ENCODE results near the gene CDK6. TPM values are rescaled to one million over a fixed set of nuclear protein-coding genes. Genes with fewer than 3 reads are reported as not detected.

CDK6 gene
- total RNA-seq, 2 experiments from 2014 or later, result 84.1 to 95.4 TPM

GRCh38 chr7:92833024-92833765 lies 3.2 kb downstream of the CDK6 start:
- ChIA-PET POLR2A (interaction anchor here (0.5 to 0.7 kb wide), 2 partner anchors 17 to 92 kb away, joined by 3 to 4 read pairs; no protein-coding TSS in a partner anchor), CTCF (interaction anchor here (0.6 to 4.7 kb wide), 49 partner anchors 9 to 286 kb away, joined by 3 to 78 read pairs (median 5); partner anchors contain the start of gene SAMD9)
- H3K27me3 Mint-ChIP-seq, result peaks cover 13% of the 10 kb centered on the region
- peaks cover 47% of the 10 kb centered on the region for H3K36me3 Mint-ChIP-seq (ENCODE audit: low read depth)
- H3K4me1 Mint-ChIP-seq, result peaks cover 45% of the 10 kb centered on the region
- H3K4me3 Mint-ChIP-seq, result peak overlapping the region; percentile 79
- H3K27ac Mint-ChIP-seq, result peak overlapping the region; percentile 92
- no peaks in the 10 kb centered on the region for H3K9me3 Mint-ChIP-seq
- DNase-seq, result peak; percentile 91

- H3K4me3 Mint-ChIP-seq, result peak overlapping the region; percentile 79
- peak overlapping the region; percentile 85 for H3K27ac Mint-ChIP-seq
- CTCF ChIA-PET, result interaction anchor here (0.6 to 4.7 kb wide), 50 partner anchors 9 to 285 kb away, joined by 3 to 78 read pairs (median 5); partner anchors contain the start of gene SAMD9
- POLR2A ChIA-PET, result interaction anchor here (0.5 kb wide), 1 partner anchor 92 kb away, joined by 4 read pairs; no protein-coding TSS in a partner anchor
- peaks cover 47% of the 10 kb centered on the region for H3K4me1 Mint-ChIP-seq
- H3K9me3 Mint-ChIP-seq, result no peaks in the 10 kb centered on the region
- no peak for DNase-seq
- peaks cover 49% of the 10 kb centered on the region for H3K36me3 Mint-ChIP-seq (ENCODE audit: low read depth)
- peaks cover 12% of the 10 kb centered on the region for H3K27me3 Mint-ChIP-seq
Measured at GRCh38 chr7:92832534-92833023, 3.8 kb downstream of the CDK6 start.

DNA sequence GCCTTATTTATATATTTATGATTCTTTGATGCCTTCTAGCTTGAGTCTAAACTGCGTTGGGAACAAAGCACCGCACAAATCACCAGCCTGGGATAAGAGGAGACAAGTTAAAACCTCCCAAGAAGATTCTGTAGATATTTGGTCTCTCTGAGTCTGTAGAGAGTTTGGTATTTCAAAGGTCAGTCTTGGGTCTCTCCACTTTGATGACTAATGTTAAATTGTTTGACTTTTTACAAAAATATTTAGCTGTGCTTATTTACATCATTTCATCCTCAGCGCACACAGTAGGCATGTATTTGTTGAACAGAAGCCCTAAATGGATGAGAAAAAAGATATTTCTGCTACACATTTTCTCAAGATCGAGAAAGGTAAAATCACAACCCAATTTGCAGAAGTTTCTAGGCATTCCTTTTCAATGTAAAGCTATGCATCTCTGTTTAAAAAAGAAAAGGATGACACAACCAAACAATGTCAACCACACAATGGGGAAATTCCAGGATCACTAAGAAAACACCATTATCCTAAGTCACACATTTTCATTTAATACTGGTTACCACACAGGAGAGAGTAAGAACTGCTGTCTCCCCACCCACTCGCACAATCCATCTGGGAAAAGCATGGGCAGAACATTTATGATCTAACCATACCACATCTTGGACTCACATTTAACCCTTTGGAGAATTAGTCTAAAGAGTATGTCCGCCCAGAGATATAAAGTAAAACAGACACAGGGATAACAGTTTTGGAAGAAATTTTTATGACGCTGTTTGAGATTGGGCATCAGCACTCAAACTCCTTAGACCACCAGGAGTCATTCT lies 4.4 kb downstream of the CDK6 start:
- POLR2A ChIA-PET, result no interaction called here
- H3K27me3 Mint-ChIP-seq, result peaks cover 5% of the 10 kb centered on the region
- CTCF ChIA-PET, result interaction anchor here (0.8 to 4.7 kb wide), 24 partner anchors 9 to 285 kb away, joined by 3 to 78 read pairs (median 5); partner anchors contain the start of gene SAMD9
- peak overlapping the region; percentile 85 for H3K27ac Mint-ChIP-seq
- peaks cover 54% of the 10 kb centered on the region for H3K36me3 Mint-ChIP-seq (ENCODE audit: low read depth)
- DNase-seq, result no peak
- no peaks in the 10 kb centered on the region for H3K9me3 Mint-ChIP-seq
- H3K4me3 Mint-ChIP-seq, result peak overlapping the region; percentile 79
- peaks cover 48% of the 10 kb centered on the region for H3K4me1 Mint-ChIP-seq

DNA sequence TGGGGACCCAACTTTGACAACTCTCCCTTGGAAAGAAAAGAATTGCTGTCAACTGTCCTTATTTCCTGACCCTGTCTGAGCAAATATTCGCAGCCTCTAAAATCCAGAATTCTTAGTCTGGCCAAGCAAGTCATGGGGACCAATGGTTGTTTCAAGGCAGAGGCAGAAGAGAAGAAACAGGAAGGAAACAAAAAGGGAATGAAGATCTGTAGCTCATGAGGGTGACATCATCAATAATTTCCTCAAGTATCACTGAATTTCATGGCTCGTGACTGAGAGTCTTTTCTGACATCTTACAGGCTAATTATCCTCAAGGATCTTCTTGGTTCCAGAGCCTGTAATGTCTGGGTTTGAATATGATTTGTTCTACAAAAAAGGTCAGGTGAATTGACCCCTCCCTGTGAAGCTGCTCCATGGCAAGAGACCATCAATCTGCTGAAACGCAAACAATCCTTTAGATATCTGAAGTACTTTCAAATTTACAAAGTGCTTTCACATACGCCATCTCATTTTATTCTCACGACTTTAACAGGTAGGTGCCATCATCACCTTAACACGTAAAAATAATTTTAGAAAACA lies 5.8 kb downstream of the CDK6 start:
- H3K4me1 Mint-ChIP-seq, result peaks cover 60% of the 10 kb centered on the region
- POLR2A ChIA-PET, result no interaction called here
- CTCF ChIA-PET, result interaction anchor here (0.5 to 4.7 kb wide), 5 partner anchors 9 to 102 kb away, joined by 3 to 78 read pairs (median 4); no protein-coding TSS in a partner anchor

DNA sequence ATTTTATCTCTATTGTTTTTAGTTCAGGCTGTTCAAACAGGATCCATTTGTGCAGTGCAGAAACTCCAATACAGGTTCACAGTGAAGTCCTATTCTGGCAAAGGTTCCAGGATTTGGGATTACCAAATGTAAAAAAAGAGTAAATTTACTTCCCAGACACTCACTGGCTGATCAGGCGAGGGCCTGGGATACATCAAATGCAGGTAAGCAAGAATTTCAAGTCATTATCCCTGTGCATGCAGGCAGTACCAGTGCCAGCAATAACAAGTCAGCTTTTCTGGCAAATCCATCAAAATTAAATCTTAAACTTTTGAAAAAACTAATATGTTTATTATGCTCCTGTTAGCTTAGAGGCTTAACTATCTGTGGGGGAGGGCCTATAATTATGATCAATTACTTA lies 6.3 kb downstream of the CDK6 start:
- no peaks in the 10 kb centered on the region for H3K9me3 Mint-ChIP-seq
- H3K4me1 Mint-ChIP-seq, result peaks cover 64% of the 10 kb centered on the region
- POLR2A ChIA-PET, result no interaction called here
- CTCF ChIA-PET, result interaction anchor here (1.0 to 4.7 kb wide), 6 partner anchors 9 to 209 kb away, joined by 3 to 78 read pairs (median 4); no protein-coding TSS in a partner anchor
- peaks cover 63% of the 10 kb centered on the region for H3K36me3 Mint-ChIP-seq (ENCODE audit: low read depth)
- no peaks in the 10 kb centered on the region for H3K27me3 Mint-ChIP-seq
- no peak for DNase-seq
- peak overlapping the region; percentile 79 for H3K4me3 Mint-ChIP-seq
- peak overlapping the region; percentile 85 for H3K27ac Mint-ChIP-seq

More for the DNA sequence above, 5.8 kb downstream of the CDK6 start:
- no peaks in the 10 kb centered on the region for H3K27me3 Mint-ChIP-seq
- DNase-seq, result no peak
- no peaks in the 10 kb centered on the region for H3K9me3 Mint-ChIP-seq
- H3K4me3 Mint-ChIP-seq, result peak overlapping the region; percentile 79
- peak overlapping the region; percentile 85 for H3K27ac Mint-ChIP-seq
- H3K36me3 Mint-ChIP-seq (ENCODE audit: low read depth), result peaks cover 62% of the 10 kb centered on the region

- peaks cover 60% of the 10 kb centered on the region for H3K36me3 Mint-ChIP-seq (ENCODE audit: low read depth)
- ChIA-PET CTCF (interaction anchor here (0.8 to 1.2 kb wide), 4 partner anchors 13 to 237 kb away, joined by 3 to 4 read pairs (median 4); partner anchors contain the start of gene FAM133B), POLR2A (no interaction called here)
- peaks cover 4% of the 10 kb centered on the region for H3K9me3 Mint-ChIP-seq
- no peak for DNase-seq
- no peak overlapping the region for H3K4me3 Mint-ChIP-seq
- no peaks in the 10 kb centered on the region for H3K27me3 Mint-ChIP-seq
- H3K27ac Mint-ChIP-seq, result no peak overlapping the region
- peaks cover 79% of the 10 kb centered on the region for H3K4me1 Mint-ChIP-seq
Measured at GRCh38 chr7:92827464-92828120, 8.8 kb downstream of the CDK6 start.

- Mint-ChIP-seq H3K36me3 (ENCODE audit: low read depth) (peaks cover 53% of the 10 kb centered on the region), H3K4me3 (no peak overlapping the region)
Measured at GRCh38 chr7:92826258-92826938, 10.0 kb downstream of the CDK6 start.

DNA sequence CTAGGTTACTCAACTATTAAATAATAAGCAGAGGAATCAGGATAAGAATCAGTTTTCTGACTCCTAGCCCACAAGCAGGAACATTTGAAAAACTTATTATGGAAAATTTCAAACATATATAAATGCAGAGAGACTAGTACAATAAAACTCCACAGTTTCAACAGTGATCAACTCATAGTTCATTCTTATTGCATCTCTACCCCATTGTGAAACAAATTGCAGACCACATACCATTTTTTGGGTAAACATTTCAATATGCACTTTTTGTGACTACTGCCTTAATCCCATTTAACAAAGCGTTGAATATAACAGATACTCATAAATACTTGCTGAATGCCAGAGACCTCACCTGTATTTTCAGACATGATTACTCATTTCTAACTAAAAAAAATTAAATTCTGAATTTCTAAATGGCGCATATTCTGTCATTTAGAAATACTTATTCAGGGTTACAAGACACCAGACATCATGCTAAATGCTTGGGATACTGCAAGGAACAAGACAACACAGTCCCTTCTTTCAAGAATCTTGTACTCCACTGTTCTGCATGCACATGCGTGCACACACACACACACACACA lies 11.4 kb downstream of the CDK6 start:
- CTCF ChIA-PET, result interaction anchor here (3.4 kb wide), 1 partner anchor 8 kb away, joined by 18 read pairs; no protein-coding TSS in a partner anchor
- H3K27me3 Mint-ChIP-seq, result no peaks in the 10 kb centered on the region
- H3K4me3 Mint-ChIP-seq, result no peak overlapping the region
- H3K27ac Mint-ChIP-seq, result no peak overlapping the region
- peaks cover 67% of the 10 kb centered on the region for H3K4me1 Mint-ChIP-seq
- peaks cover 10% of the 10 kb centered on the region for H3K9me3 Mint-ChIP-seq
- peaks cover 45% of the 10 kb centered on the region for H3K36me3 Mint-ChIP-seq (ENCODE audit: low read depth)
- no peak for DNase-seq
- POLR2A ChIA-PET, result no interaction called here

More at GRCh38 chr7:92826258-92826938, 10.0 kb downstream of the CDK6 start:
- Mint-ChIP-seq H3K27me3 (no peaks in the 10 kb centered on the region), H3K9me3 (peaks cover 4% of the 10 kb centered on the region), H3K4me1 (peaks cover 70% of the 10 kb centered on the region), H3K27ac (no peak overlapping the region)
- POLR2A ChIA-PET, result no interaction called here
- CTCF ChIA-PET, result interaction anchor here (0.9 kb wide), 1 partner anchor 61 kb away, joined by 3 read pairs; no protein-coding TSS in a partner anchor
- DNase-seq, result no peak

DNA sequence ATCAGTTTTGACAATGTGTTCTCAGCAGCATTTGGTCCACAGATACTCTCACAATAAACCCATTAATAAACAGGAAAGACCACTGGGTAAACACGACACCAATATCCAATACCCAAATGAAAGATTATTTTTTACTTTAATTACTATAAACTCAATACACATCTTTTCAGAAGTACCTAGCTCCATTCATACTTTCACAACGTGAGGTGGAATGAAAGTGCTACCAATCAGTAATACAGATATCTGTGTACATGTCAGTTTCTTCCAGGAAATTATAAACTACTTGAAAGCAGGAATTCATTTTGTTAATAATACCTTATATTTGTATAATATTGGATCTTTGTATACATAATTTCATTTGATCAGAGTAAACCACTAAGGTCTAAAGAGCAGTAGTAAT lies 11.9 kb downstream of the CDK6 start:
- H3K4me1 Mint-ChIP-seq, result peaks cover 66% of the 10 kb centered on the region
- peaks cover 15% of the 10 kb centered on the region for H3K9me3 Mint-ChIP-seq
- no peaks in the 10 kb centered on the region for H3K27me3 Mint-ChIP-seq
- POLR2A ChIA-PET, result no interaction called here
- peak overlapping the region; percentile 31 for H3K27ac Mint-ChIP-seq
- CTCF ChIA-PET, result interaction anchor here (3.4 kb wide), 1 partner anchor 9 kb away, joined by 18 read pairs; no protein-coding TSS in a partner anchor
- peaks cover 47% of the 10 kb centered on the region for H3K36me3 Mint-ChIP-seq (ENCODE audit: low read depth)
- no peak overlapping the region for H3K4me3 Mint-ChIP-seq
- DNase-seq, result no peak

GRCh38 chr7:92823042-92823441 lies 13.3 kb downstream of the CDK6 start:
- CTCF ChIA-PET, result interaction anchor here (0.7 to 3.4 kb wide), 5 partner anchors 10 to 177 kb away, joined by 3 to 18 read pairs (median 3); no protein-coding TSS in a partner anchor
- H3K4me3 Mint-ChIP-seq, result no peak overlapping the region
- no peaks in the 10 kb centered on the region for H3K27me3 Mint-ChIP-seq
- peaks cover 70% of the 10 kb centered on the region for H3K4me1 Mint-ChIP-seq
- no peak for DNase-seq
- H3K27ac Mint-ChIP-seq, result peak overlapping the region; percentile 15
- H3K9me3 Mint-ChIP-seq, result peaks cover 23% of the 10 kb centered on the region
- POLR2A ChIA-PET, result interaction anchor here (0.7 kb wide), 1 partner anchor 224 kb away, joined by 5 read pairs; no protein-coding TSS in a partner anchor
- H3K36me3 Mint-ChIP-seq (ENCODE audit: low read depth), result peaks cover 59% of the 10 kb centered on the region

DNA sequence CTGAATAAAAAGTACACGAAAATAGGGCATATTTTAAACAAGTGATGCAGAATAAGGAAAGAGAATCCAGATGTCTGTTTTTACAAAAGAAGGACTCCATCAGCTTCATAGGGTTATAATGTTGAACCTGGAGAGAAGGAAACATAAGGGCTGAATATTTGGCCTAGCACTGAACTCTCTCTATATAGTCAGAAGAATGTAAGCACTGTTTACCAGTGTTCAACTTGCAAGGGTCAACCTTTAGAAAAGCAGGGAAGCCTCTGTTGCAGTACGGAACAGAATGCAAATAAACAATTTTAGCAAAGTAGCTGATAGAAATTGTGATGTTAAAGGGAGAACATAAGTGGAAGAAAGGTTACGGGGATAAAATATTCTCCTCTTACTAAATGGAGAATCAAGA lies 16.2 kb downstream of the CDK6 start:
- no peak overlapping the region for H3K4me3 Mint-ChIP-seq
- no peak for DNase-seq
- peaks cover 34% of the 10 kb centered on the region for H3K9me3 Mint-ChIP-seq
- H3K27ac Mint-ChIP-seq, result no peak overlapping the region
- no peaks in the 10 kb centered on the region for H3K27me3 Mint-ChIP-seq
- H3K4me1 Mint-ChIP-seq, result peaks cover 61% of the 10 kb centered on the region
- ChIA-PET CTCF (interaction anchor here (0.6 to 0.9 kb wide), 2 partner anchors 8 to 10 kb away, joined by 4 to 5 read pairs; no protein-coding TSS in a partner anchor), POLR2A (no interaction called here)
- peaks cover 60% of the 10 kb centered on the region for H3K36me3 Mint-ChIP-seq (ENCODE audit: low read depth)
